Uterus (tissue), 4 donors: Measurements from ENCODE around the gene GRK6. TPM values are rescaled to one million over a fixed set of nuclear protein-coding genes. Genes with fewer than 3 reads are reported as not detected.
A peak's percentile ranks its signal among the peaks of the same experiment; 100 is the strongest.

Experiments used
- DNase-seq, 2 donors: peaks; one replicate each; pipeline ENCODE4 v3.0.0-alpha.2; 2019 to 2020
- H3K27ac ChIP-seq, 2 donors: fragments of 200-600 bp; sonication (generic); 1 replicate in 1 of 2; 2 replicates in 1 of 2; pipeline ENCODE4 v1.5.1; 2016 to 2018
- H3K27me3 ChIP-seq, 2 donors: fragments of 200-600 bp; sonication (generic); one replicate each; pipeline ENCODE4 v1.5.1; 2018 to 2019; ENCODE audit warnings: control low read depth in 1 of 2
- H3K36me3 ChIP-seq, 2 donors: fragments of 200-600 bp; sonication (generic); one replicate each; pipeline ENCODE4 v1.5.1; 2019; ENCODE audit warnings: control low read depth in 1 of 2
- H3K4me1 ChIP-seq, 2 donors: fragments of 200-600 bp; sonication (generic); one replicate each; pipeline ENCODE4 v1.5.1; 2018 to 2019; ENCODE audit warnings: control low read depth in 1 of 2
- H3K4me3 ChIP-seq, 2 donors: fragments of 200-600 bp; sonication (generic); 1 replicate in 1 of 2; 2 replicates in 1 of 2; pipeline ENCODE4 v1.5.1; 2018 to 2019; ENCODE audit warnings: mild to moderate bottlenecking in 1 of 2
- H3K9me3 ChIP-seq, 2 donors: fragments of 200-600 bp; sonication (generic); one replicate each; pipeline ENCODE4 v1.5.1; 2019; ENCODE audit warnings: control low read depth in 1 of 2
- CTCF ChIP-seq, 4 experiments: fragments of 200-600 bp in 2 of 4; fragments of 450-650 bp in 2 of 4; sonication (generic) in 2 of 4; IDR thresholded peaks; one replicate each; pipeline ENCODE4 v1.5.1; 2016 to 2019; ENCODE audit warnings: antibody characterized with exemption in 4 of 4, mild to moderate bottlenecking in 2 of 4, moderate library complexity in 1 of 4
- POLR2A ChIP-seq, 2 donors: fragments of 450-650 bp; IDR thresholded peaks; one replicate each; pipeline ENCODE4 v1.6.1; 2016; ENCODE audit warnings: antibody characterized with exemption in 2 of 2, mild to moderate bottlenecking in 1 of 2, moderate library complexity in 1 of 2
- intact Hi-C: fragments of 100-400 bp; cut with DNase I; formaldehyde crosslinking; loops from one replicate; pipeline ENCODE4 v1.15.1; 2023; ENCODE audit warnings: low total_unique reads
- total RNA-seq, 4 donors: library from RNA; depleted of rRNA in 3 of 4; stranded (reverse); fragments of >200 nt in 3 of 4; gene quantifications; one replicate each; pipeline versions ENCODE4 v1.1.0 to v1.2.4, GENCODE V29; 2014 to 2023
- donor health status: DM: yes; HTN: yes; CAD: no.

GRK6 gene
- total RNA-seq, 4 donors from 2014 or later, result 16.4 to 29.8 (median 20.9) TPM

GRCh38 chr5:177468329-177468684, 41.8 kb downstream of the GRK6 start:
- Histone ChIP-seq H3K4me3 (no peak overlapping the region), H3K36me3 (no peaks in the 10 kb centered on the region), H3K9me3 (no peaks in the 10 kb centered on the region), H3K27ac (no peak overlapping the region), H3K4me1 (peaks cover 0 to 17% of the 10 kb centered on the region in 2 donors), H3K27me3 (no peaks in the 10 kb centered on the region)
- intact Hi-C loops, result no loop called here
- TF ChIP-seq POLR2A (IDR thresholded peaks at IDR 0.05), result no peak
- no peak for TF ChIP-seq CTCF (IDR thresholded peaks at IDR 0.05)
- DNase-seq, result no peak

- intact Hi-C loops, result no loop called here
- H3K27ac ChIP-seq, result peak overlapping the region; percentile 51 to 82
- H3K27me3 ChIP-seq, result no peaks in the 10 kb centered on the region
- no peaks in the 10 kb centered on the region for H3K36me3 ChIP-seq
- no peak overlapping the region for H3K4me3 ChIP-seq
- TF ChIP-seq CTCF (IDR thresholded peaks at IDR 0.05), result no peak
- TF ChIP-seq POLR2A (IDR thresholded peaks at IDR 0.05), result no peak
- H3K9me3 ChIP-seq, result no peaks in the 10 kb centered on the region
- no peak for DNase-seq
- H3K4me1 ChIP-seq, result peaks cover 0 to 17% of the 10 kb centered on the region in 2 donors
These were observed 42.5 kb downstream of the GRK6 start for GRCh38 chr5:177468685-177469628.

GRCh38 chr5:177469750-177470525, 43.5 kb downstream of the GRK6 start:
- Histone ChIP-seq H3K36me3 (no peaks in the 10 kb centered on the region), H3K4me3 (no peak overlapping the region), H3K27ac (peak overlapping the region; percentile 51 to 82), H3K9me3 (no peaks in the 10 kb centered on the region), H3K27me3 (no peaks in the 10 kb centered on the region), H3K4me1 (peaks cover 0 to 17% of the 10 kb centered on the region in 2 donors)
- intact Hi-C loops, result no loop called here
- TF ChIP-seq POLR2A (IDR thresholded peaks at IDR 0.05), result no peak
- TF ChIP-seq CTCF (IDR thresholded peaks at IDR 0.05), result no peak
- no peak for DNase-seq

GRCh38 chr5:177470759-177471536, 44.5 kb downstream of the GRK6 start:
- intact Hi-C loops, result no loop called here
- H3K9me3 ChIP-seq, result no peaks in the 10 kb centered on the region
- peaks cover 0 to 17% of the 10 kb centered on the region in 2 donors for H3K4me1 ChIP-seq
- peak in 1 of 2 donors; percentile 13 for DNase-seq
- H3K27ac ChIP-seq, result peak overlapping the region in 1 of 2 donors; percentile 82
- no peaks in the 10 kb centered on the region for H3K36me3 ChIP-seq
- H3K27me3 ChIP-seq, result no peaks in the 10 kb centered on the region
- TF ChIP-seq POLR2A (IDR thresholded peaks at IDR 0.05) (no peak), CTCF (IDR thresholded peaks at IDR 0.05) (no peak)
- H3K4me3 ChIP-seq, result no peak overlapping the region
